Placental epithelial cell (primary cell): ENCODE results near the gene METTL9. TPM values are rescaled to one million over a fixed set of nuclear protein-coding genes. Genes with fewer than 3 reads are reported as not detected.

Experiments
- small RNA-seq: library from RNA; depleted of rRNA; stranded (forward); fragments of <200 nt; gene quantifications from one replicate; pipeline ENCODE3, GENCODE V24; 2012
- total RNA-seq: library from RNA; depleted of rRNA; stranded (reverse); fragments of >200 nt; gene quantifications from 2 replicates; pipeline ENCODE4 v1.2.3, GENCODE V29; 2012

METTL9 gene
- 138 and 166 TPM in 2 replicates for total RNA-seq

DNA sequence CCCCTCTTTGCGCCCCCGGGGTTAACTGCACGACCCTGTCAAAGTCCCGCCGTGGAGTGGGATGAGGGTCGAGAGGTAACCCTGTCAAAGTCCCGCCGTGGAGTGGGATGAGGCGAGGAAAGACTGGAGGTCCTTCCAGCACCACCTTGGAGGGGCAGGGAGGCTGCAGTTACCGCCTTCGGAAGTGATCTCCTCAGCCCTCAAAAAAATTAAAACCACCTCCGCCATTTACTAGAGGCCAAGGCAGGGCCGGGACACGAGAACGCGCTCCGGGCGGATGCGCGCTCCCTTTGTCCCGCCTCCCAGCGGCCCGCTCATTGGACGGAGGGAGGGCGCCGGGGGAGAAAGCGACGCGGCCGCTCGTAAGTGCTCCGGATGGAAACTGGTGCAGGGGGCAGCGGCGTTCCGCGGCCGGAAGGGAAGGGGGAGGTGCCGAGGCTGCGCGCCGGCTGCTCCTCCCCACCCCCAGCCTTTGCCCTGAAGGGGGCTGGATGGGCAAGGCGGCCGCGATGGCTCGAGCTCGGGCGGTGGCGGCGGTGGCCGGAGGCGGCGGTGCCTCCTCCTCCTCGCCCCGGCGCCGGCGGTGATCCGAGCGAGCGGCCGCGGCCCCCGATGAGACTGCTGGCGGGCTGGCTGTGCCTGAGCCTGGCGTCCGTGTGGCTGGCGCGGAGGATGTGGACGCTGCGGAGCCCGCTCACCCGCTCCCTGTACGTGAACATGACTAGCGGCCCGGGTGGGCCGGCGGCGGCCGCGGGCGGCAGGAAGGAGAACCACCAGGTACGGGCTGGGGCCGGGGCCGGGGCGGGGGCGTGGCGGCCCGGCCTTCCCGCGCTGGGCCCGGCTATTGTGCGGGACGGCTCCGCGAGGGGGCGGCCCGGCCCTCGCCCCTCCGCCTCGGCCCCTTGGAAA is at the start of gene METTL9:
METTL9 (plus strand) TSS at position 456 of the 909 bp plus-strand sequence; CDS start at position 613, 157 bp downstream.

DNA sequence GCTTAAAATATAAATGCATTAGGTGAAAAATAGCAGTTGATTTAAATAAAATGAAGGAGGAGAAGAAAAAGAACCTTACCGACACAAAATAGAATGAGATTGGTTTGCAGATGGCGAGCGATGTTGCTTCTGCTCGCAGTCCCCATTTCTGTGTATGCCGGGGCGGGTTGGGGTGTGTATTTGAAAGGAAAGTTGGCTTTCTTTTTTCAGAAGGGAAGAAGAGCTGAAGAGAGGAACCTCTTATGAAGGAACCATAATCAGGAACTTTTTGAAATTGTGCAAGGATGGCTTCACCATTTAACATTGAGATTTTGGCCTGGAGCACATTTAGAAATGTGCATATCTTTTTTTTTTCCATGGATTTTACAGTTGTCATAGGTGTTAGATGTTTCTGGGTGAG is 53.1 kb downstream of the METTL9 start, which contains the start of gene IGSF6:
IGSF6 (minus strand) TSS at position 156 of the 400 bp plus-strand sequence; CDS start at position 146, 10 bp downstream.

DNA sequence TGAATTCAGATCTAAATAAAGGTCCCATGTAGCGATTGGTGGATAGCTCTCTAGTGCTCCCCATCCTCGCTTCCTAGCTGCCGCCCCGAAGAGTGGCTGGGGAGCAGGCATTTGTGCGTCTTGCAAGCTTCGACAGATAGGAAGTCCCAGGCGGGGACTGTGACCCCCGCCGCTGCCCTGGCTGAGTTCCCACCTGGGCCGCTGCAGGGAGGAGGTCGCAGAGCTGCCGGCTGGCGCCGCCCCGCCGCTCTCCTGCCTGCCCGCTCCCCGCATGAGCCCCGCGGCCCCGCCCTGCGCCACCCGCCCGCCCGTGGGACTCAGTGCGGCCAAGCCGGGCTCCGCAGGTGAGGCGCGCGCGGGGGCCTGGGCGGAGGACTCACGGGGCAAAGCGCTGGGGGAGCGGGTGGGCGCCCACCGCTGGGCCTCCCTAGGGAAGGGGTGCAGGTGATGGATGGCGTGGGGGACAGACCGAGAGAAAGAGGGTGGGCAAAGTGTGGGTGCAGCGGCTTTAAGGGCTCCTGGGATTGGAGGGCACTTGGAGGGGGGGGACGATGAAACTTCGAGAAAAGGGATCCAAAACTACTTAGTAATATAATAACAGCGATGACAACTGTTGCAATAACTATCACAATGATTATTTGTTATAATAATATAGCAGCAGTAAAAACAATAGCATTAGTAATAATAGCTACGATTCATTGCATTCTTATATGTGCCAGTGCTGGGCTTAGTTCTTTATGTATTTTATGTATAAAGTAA is 64.7 kb downstream of the METTL9 start, which contains the start of gene OTOA:
OTOA (plus strand) TSS at position 80 of the 759 bp plus-strand sequence. CDS start 14,547 bp downstream, outside the sequence.

Small RNA genes within 50 kb of the gene (small RNA-seq; reads per million reads assigned to genes)
- gene RF00478 (not detected), gene RNU6-1005P (1.2 reads per million, percentile 63 among the genes with 10 or more reads in this experiment), gene RNU6-196P (not detected)

Other genes starting within 250 kb of the METTL9 start
- gene IGSF6, start 53.0 kb downstream of the METTL9 start, total RNA-seq, result not detected in 2 replicates
- under 0.01 and 0.11 TPM in 2 replicates for gene OTOA, start 64.4 kb downstream of the METTL9 start, total RNA-seq